Right lobe of liver (tissue), 4 donors: Measurements from ENCODE around the gene TSSK2.

Experiments
- CTCF ChIP-seq, 4 donors: fragments of 200-600 bp in 3 of 4; fragments of 450-650 bp in 1 of 4; IDR thresholded peaks; one replicate each; pipeline versions ENCODE4 v1.5.1 to v1.8.0; 2016 to 2022; ENCODE audit warnings: antibody characterized with exemption in 4 of 4, mild to moderate bottlenecking in 2 of 4
- POLR2A ChIP-seq: fragments of 450-650 bp; IDR thresholded peaks from one replicate; pipeline ENCODE4 v1.6.1; 2017; ENCODE audit warnings: antibody characterized with exemption, mild to moderate bottlenecking
- donor health status: DM: no; HTN: no; CAD: no.
- donor health status: DM: no; HTN: no; CAD: no.
- donor health status: DM: no; HTN: yes; CAD: no.

- no peak for TF ChIP-seq CTCF (IDR thresholded peaks at IDR 0.05)
- TF ChIP-seq POLR2A: no peak
Measured at GRCh38 chr22:19082793-19083192, 48.3 kb upstream of the TSSK2 start.
